ENCODE results near the gene CAPRIN1. TPM values are rescaled to one million over a fixed set of nuclear protein-coding genes. Genes with fewer than 3 reads are reported as not detected.
"Not testable (repeated sequence)": the region's sequence is repeated elsewhere in the genome, so short reads cannot be mapped to it uniquely, and the experiment has no call there.

CAPRIN1 gene
- polyA plus RNA-seq, 3 donors = 238 to 310 (median 256) TPM

GRCh38 chr11:34068111-34068510 is 16.6 kb downstream of the CAPRIN1 start:
- no peak for DNase-seq (ENCODE audit: extremely low read depth in 1 of 11, low read depth in 9 of 11, low spot score in 4 of 11)

DNA sequence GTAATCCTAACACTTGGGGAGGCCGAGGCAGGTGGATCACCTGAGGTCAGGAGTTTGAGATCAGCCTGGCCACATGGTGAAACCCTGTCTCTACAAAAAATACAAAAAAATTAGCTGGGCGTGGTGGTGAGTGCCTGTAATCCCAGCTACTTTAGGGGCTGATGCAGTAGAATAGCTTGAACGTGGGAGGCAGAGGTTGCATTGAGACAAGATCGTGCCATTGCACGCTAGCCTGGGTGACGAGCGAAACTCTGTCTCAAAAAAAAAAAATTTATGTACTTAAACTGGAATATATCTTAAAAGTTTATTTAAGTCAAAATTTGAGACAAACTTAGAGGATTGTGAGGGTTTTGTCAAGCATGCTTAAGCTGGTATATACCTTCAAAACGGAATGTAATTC is 19.8 kb downstream of the CAPRIN1 start:
- not testable (repeated sequence) for DNase-seq (ENCODE audit: extremely low read depth in 1 of 11, low read depth in 9 of 11, low spot score in 4 of 11)

DNA sequence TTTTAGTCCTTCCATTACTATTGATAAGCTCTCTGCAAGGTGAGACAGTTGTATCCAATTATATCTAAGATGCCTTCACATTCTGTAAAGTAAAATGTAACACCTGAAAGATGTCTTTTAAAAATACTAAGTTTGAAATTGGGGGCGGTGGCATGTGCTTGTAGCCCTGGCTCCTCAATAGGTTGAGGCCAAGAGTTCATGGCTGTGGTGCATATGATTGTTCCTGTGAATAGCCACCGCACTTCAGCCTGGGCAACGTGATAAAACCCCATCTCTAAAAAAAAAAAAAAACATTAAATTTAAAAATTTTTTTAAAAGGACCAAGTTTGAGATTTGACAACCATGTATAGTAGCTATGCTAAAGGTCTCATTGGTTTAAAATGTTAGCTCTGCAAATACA is 20.5 kb downstream of the CAPRIN1 start:
- DNase-seq (ENCODE audit: extremely low read depth in 1 of 11, low read depth in 9 of 11, low spot score in 4 of 11) = no peak

DNA sequence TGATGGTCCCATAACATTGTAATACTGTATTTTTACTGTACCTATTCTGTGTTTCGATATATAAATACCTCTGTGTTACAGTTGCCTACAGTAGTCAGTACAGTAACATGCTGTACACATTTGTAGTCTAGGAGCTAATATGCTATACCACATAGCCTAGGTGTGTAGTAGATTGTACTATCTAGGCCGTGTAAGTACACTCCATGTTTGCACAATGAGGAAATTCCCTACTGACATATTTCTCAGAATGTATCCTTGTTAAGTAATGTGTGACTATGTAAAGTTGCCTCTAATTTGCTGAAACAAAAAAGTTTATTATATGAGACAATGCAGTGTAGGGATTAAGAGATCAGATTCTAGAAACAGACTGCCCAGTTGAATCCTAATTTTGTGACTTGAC is 21.3 kb downstream of the CAPRIN1 start:
- no peak for DNase-seq (ENCODE audit: extremely low read depth in 1 of 11, low read depth in 9 of 11, low spot score in 4 of 11)

- no peak for DNase-seq (ENCODE audit: extremely low read depth in 1 of 11, low read depth in 9 of 11, low spot score in 4 of 11)
These were observed 22.9 kb downstream of the CAPRIN1 start for GRCh38 chr11:34074391-34074790.

DNA sequence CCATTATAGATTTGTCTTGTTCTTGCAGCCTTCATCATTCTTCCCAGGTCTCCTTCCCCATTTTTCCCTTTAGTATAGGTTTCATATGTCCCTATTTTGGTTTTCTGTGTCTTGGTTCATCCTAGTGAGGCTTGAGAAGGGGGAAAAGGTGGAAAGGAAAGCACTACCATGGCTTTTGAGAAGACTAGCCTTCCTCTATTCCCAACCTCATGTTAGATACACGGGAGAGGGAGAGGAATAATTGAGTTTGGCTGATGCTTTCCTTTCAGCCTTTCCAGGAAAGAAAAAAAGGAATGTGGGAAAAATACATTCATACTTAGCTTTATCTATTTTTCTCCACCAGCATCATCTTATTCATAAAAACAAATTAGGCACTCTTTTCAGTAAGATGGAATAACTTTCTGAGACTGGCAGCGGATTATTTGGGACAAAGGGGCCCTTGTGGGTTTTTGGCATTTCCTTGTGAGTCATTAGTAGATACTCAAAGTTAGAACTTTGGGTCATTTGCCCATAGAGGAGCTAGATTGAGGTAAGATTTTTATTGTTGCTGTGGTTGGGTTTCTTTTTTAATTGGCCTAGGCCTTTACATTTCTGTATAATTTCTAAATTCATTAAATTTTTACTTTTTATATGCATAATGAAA is 23.8 kb downstream of the CAPRIN1 start:
- no peak for DNase-seq (ENCODE audit: extremely low read depth in 1 of 11, low read depth in 9 of 11, low spot score in 4 of 11)

GRCh38 chr11:34080609-34081008 is 29.1 kb downstream of the CAPRIN1 start:
- DNase-seq (ENCODE audit: extremely low read depth in 1 of 11, low read depth in 9 of 11, low spot score in 4 of 11) = no peak

DNA sequence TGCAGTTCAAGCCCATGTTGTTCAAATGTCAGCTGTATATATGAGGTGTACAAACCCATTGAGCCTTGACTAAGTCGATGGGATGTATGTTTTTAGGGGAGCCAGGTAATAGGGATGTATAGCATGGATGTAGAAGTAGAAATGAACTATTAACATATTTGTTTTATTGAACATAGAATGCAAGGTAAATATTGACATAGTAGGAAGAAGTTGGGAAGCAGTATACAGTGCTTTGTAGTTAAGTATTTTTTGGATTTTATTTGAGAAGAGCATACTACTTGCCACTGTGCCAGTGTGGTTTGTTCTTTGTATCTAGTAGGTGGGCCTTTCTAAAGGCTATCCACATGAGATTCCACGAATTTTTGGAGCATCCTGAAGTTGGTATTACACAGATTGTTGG is 33.1 kb downstream of the CAPRIN1 start:
- DNase-seq (ENCODE audit: extremely low read depth in 1 of 11, low read depth in 9 of 11, low spot score in 4 of 11) = no peak

DNA sequence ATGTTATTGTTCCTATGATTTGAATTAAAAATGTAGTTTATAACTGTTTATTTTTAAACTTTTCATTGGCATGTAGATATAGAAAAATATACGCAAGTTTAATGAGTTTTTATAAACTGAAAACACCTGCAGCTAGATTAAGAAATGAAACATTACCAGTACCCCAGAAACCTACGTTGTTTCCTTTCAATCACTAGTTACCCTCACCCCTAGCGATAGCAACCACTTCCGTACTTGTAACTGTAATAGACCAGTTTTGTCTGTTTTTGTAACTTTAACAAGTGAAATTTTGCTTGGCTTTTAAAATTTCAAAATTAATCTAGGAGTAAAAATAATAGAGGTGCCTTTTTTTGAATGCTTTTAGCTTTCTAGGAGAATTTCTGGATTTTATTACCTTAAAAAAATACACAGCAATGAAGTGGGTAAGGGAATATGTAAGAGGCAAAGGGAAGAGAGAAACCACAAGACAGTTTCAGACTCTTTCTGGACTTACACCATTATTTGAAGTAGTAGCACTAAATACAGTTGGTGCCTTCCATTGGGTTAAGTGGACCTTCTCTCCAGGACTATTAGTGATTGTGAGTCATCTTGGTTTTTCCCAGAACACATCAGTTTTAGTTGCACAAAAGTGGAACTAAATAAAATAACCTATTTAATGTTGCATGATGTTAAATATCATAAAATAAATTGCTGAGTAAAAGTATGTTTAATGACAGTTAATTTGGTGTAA is 35.2 kb downstream of the CAPRIN1 start:
- no peak for DNase-seq (ENCODE audit: extremely low read depth in 1 of 11, low read depth in 9 of 11, low spot score in 4 of 11)

DNA sequence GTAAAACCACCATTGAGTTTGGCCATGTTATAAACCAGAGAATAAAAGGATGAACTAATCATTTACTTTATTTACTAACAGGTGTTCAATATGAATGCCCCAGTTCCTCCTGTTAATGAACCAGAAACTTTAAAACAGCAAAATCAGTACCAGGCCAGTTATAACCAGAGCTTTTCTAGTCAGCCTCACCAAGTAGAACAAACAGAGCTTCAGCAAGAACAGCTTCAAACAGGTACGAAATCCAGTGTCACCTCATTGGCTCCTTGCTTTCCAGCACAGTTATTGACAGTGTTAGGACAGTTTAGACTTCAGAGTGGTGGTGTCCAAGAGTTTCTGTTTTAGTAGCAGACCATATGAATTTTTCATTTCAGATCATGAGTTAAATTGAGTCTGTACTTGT is 40.3 kb downstream of the CAPRIN1 start:
- DNase-seq (ENCODE audit: extremely low read depth in 1 of 11, low read depth in 9 of 11, low spot score in 4 of 11) = no peak

- not testable (repeated sequence) for DNase-seq (ENCODE audit: extremely low read depth in 1 of 11, low read depth in 9 of 11, low spot score in 4 of 11)
These were observed 43.4 kb downstream of the CAPRIN1 start for GRCh38 chr11:34094900-34095299.

DNA sequence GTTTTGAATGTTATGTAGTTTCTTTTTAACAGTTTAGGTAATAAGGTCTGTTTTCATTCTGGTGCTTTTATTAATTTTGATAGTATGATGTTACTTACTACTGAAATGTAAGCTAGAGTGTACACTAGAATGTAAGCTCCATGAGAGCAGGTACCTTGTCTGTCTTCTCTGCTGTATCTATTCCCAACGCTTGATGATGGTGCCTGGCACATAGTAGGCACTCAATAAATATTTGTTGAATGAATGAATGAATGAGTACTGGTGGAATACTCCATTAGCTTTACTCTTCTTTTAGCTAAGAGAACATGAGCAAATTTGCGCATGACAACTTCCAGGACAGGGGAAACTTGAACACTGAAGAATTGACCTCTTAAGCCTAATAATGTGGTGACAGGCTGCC is 47.3 kb downstream of the CAPRIN1 start:
- DNase-seq (ENCODE audit: extremely low read depth in 1 of 11, low read depth in 9 of 11, low spot score in 4 of 11) = no peak

GRCh38 chr11:34104680-34105078 is 53.1 kb downstream of the CAPRIN1 start:
- DNase-seq (ENCODE audit: extremely low read depth in 1 of 11, low read depth in 9 of 11, low spot score in 4 of 11) = peak in 2 of 11 donors; percentile 4 to 5

- DNase-seq (ENCODE audit: extremely low read depth in 1 of 11, low read depth in 9 of 11, low spot score in 4 of 11) = peak; percentile 96 to 99 (median 98)
These were observed 53.8 kb downstream of the CAPRIN1 start, which contains the start of gene NAT10 for GRCh38 chr11:34105079-34105956. NAT10 (plus strand) TSS chr11:34105629; CDS start chr11:34108226, 2,597 bp downstream.

- DNase-seq (ENCODE audit: extremely low read depth in 1 of 11, low read depth in 9 of 11, low spot score in 4 of 11) = no peak
These were observed 54.5 kb downstream of the CAPRIN1 start for GRCh38 chr11:34105957-34106504.

GRCh38 chr11:34111722-34112270 is 60.3 kb downstream of the CAPRIN1 start:
- no peak for DNase-seq (ENCODE audit: extremely low read depth in 1 of 11, low read depth in 9 of 11, low spot score in 4 of 11)

DNA sequence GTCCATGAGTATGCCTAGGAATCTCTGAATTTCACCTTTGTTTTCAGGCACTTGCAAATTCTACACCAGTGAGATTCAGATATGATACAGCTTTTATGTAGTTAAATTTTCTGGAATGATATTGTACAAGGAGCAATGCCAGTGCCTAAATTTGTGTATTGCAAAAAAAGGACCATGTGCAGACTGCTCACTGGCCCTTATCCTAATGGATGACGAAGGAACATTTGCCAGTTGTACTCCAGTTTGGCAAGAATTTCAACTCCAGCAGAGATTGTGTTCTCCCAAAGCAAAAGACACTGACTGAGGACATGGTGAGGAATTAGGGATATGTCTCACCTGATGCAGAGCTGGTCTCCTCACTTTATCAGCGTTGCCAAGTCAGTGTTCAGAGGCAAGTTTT is 62.5 kb downstream of the CAPRIN1 start:
- DNase-seq (ENCODE audit: extremely low read depth in 1 of 11, low read depth in 9 of 11, low spot score in 4 of 11) = no peak

GRCh38 chr11:34114471-34114870 is 62.9 kb downstream of the CAPRIN1 start:
- DNase-seq (ENCODE audit: extremely low read depth in 1 of 11, low read depth in 9 of 11, low spot score in 4 of 11) = no peak

DNA sequence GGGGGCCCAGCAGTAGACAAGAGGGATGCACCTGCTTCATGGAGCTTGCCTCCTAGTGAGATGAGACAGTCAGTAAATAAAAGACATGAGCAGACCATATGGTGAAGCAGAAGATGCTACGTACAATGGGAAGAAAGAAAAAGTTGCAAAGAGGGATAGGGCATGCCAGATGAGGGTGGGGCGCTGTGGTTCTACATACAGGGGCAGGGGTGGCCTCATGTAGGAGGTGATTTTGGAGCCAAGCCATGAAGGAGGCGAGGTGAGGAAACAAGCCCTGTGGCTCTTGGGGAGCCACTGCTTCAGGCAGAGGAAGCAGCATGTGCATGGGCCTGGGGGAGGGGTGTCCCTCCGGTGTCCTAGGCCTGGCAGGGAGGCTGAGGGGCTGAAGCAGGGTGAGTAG is 69.1 kb downstream of the CAPRIN1 start:
- DNase-seq (ENCODE audit: extremely low read depth in 1 of 11, low read depth in 9 of 11, low spot score in 4 of 11) = no peak

Data from renal cortex interstitium (tissue), 11 donors.